Omental fat pad (tissue), 4 donors: ENCODE results near the gene BMPER. TPM values are rescaled to one million over a fixed set of nuclear protein-coding genes. Genes with fewer than 3 reads are reported as not detected.

Source experiments
- ATAC-seq: fragments of 150-250 bp; one replicate; pipeline ENCODE4 v1.9.1; 2016; ENCODE audit warnings: mild to moderate bottlenecking, moderate library complexity; ENCODE audit not compliant: low FRiP score
- DNase-seq: peaks from one replicate; pipeline ENCODE4 v3.0.0-alpha.2; 2019; ENCODE audit warnings: low spot score
- CTCF ChIP-seq, 3 donors: fragments of 450-650 bp; IDR thresholded peaks; one replicate each; pipeline ENCODE4 v1.5.1; 2016 to 2017; ENCODE audit warnings: antibody characterized with exemption in 3 of 3, mild to moderate bottlenecking in 3 of 3, moderate library complexity in 2 of 3
- total RNA-seq, 4 donors: library from RNA; depleted of rRNA; stranded (reverse); fragments of >200 nt; gene quantifications; one replicate each; pipeline ENCODE4 v1.1.0, GENCODE V29; 2016

Gene BMPER
- total RNA-seq, 4 donors from 2014 or later, result 5.4 to 32.5 (median 16.6) TPM

GRCh38 chr7:33979300-33979806 is 74.0 kb downstream of the BMPER start:
- TF ChIP-seq CTCF (IDR thresholded peaks at IDR 0.05), result no peak
- DNase-seq (no peak), ATAC-seq (peak; percentile 7)

- ATAC-seq (peak; percentile 92), DNase-seq (no peak)
- no peak for TF ChIP-seq CTCF (IDR thresholded peaks at IDR 0.05)
Measured at GRCh38 chr7:33979807-33980355, 74.5 kb downstream of the BMPER start.

DNA sequence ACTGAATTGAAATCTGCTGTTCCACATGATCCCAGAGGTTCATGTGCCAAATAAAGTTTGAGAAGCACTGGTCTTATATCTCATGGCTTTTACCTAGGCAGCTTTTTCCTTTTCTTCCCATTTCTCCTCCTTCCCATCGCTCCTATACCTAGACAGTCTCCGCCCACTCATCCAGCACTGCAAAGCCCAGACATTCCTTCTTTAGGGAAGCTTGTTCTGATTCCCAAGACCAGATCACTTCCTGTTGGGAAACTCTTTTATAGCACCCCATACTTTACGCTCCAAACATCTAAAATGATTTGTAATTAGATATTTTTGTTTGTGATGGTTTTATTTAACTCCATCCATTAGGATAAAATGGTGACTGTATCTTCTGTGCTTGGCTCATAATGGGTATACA is 75.9 kb downstream of the BMPER start:
- TF ChIP-seq CTCF (IDR thresholded peaks at IDR 0.05), result no peak
- ATAC-seq (no peak), DNase-seq (no peak)

DNA sequence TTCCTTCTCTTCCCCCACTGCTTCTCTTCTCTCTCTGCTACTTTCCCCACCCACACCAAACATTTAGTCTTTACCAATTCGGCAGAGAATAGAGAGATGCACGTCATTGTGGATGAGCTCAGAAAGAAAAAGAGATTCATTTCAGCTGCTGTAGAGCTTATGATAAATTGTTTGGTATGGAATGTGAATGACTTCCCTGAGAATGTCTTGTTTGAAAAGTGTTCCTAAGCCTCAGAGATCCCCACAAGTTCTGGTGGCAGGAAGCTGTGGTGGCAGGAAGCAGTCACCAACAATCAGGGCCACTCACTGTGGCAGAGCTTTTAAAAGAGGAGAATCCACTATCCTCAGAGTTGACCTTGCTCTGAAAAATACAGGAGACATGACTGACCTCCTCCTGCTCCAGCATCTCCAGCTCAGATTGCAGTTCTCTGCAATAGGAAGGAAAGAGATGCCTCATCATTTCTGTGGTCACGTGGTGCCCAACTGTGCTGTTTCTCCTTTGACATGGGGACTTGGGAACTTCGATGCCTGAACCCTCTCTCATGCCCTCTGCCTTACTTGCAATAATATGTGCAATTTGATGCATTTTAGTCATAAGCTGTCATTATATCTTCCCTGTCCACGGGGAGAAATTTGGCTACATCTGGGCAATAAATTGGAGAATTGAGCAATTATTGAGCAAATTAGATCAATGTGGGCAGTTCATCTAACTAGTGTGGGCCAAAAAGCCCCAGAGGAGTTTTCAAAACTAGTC is 76.5 kb downstream of the BMPER start:
- ATAC-seq, result no peak
- no peak for TF ChIP-seq CTCF (IDR thresholded peaks at IDR 0.05)

DNA sequence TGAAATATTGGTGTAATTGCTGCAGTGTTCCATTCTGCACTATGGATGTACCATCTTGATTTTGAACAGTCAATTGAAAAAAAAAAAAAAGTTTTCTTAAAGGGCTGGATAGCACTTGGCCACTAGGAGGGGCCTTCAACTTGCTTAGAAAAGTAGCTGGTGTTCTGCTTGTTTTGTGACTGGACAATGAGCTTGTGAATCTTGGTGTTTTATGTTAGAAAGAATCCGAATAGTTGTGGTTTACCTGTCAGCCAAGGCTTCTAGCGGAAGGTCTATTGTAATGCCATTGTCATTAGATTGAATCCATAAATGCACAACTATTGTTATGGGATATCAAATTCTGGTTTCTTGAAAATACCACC is 77.1 kb downstream of the BMPER start:
- no peak for TF ChIP-seq CTCF (IDR thresholded peaks at IDR 0.05)
- no peak for DNase-seq
- no peak for ATAC-seq

More for the DNA sequence above, 76.5 kb downstream of the BMPER start:
- DNase-seq, result no peak

DNA sequence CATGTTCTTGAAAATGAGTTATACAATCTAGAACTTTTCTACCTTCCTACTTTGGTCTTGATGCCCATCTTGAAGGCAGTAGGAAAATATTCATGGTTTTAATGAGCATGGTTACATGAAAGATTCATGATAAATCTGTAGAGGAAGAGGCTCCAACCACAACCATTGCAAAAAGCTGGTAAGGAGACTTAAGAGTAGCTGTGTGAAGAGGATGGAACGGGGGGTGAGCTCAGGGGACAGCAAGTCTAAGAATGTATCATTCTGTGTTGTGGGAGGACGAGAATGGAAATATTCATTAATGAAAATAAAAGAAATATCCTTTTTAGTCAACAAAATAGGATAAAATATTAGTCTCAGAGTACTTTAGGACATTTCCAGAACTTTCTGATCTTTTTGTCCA is 81.1 kb downstream of the BMPER start:
- ATAC-seq (no peak), DNase-seq (no peak)
- no peak for TF ChIP-seq CTCF (IDR thresholded peaks at IDR 0.05)
